DMS153 treated with DMSO at 0.1 percent for 48 hours (cell line): ENCODE measurements around the gene DENND6B.
"Not testable (repeated sequence)": the region's sequence is repeated elsewhere in the genome, so short reads cannot be mapped to it uniquely, and the experiment has no call there.

Experiments used
- DNase-seq: peaks from one replicate; lab custom pipeline; 2025; ENCODE audit not compliant: unreplicated experiment; lab: John Stamatoyannopoulos, UW

DENND6B gene

GRCh38 chr22:50326956-50327710, at the start of gene DENND6B:
Gene DENND6B, minus strand, starts transcription at chr22:50327012. Its CDS starts 24 bp downstream, at chr22:50326988.
- DNase-seq, result peak; percentile 82

GRCh38 chr22:50376085-50376651, 49.4 kb upstream of the DENND6B start:
- no peak for DNase-seq

GRCh38 chr22:50371101-50371648, 44.4 kb upstream of the DENND6B start:
- no peak for DNase-seq

- DNase-seq, result no peak
These were observed 41.1 kb upstream of the DENND6B start for GRCh38 chr22:50367778-50368500.

- not testable (repeated sequence) for DNase-seq
These were observed 37.0 kb upstream of the DENND6B start for GRCh38 chr22:50363803-50364194.

GRCh38 chr22:50363166-50363802, 36.5 kb upstream of the DENND6B start:
- DNase-seq, result no peak

GRCh38 chr22:50361688-50362087, 34.9 kb upstream of the DENND6B start:
- DNase-seq, result no peak

- DNase-seq, result no peak
These were observed 34.4 kb upstream of the DENND6B start for GRCh38 chr22:50361222-50361621.

- no peak for DNase-seq
These were observed 33.8 kb upstream of the DENND6B start for GRCh38 chr22:50360578-50360977.

GRCh38 chr22:50357756-50358155, 30.9 kb upstream of the DENND6B start:
- DNase-seq, result no peak

- no peak for DNase-seq
These were observed 30.4 kb upstream of the DENND6B start for GRCh38 chr22:50357222-50357621.

GRCh38 chr22:50356186-50356585, 29.4 kb upstream of the DENND6B start:
- DNase-seq, result no peak

- no peak for DNase-seq
These were observed 21.2 kb upstream of the DENND6B start for GRCh38 chr22:50348058-50348457.

GRCh38 chr22:50347157-50347556, 20.3 kb upstream of the DENND6B start:
- DNase-seq, result no peak

GRCh38 chr22:50346470-50346869, 19.7 kb upstream of the DENND6B start:
- DNase-seq, result no peak

GRCh38 chr22:50343541-50343935, 16.7 kb upstream of the DENND6B start:
- no peak for DNase-seq

- peak; percentile 51 for DNase-seq
These were observed 16.1 kb upstream of the DENND6B start, which contains the start of gene PPP6R2 for GRCh38 chr22:50342651-50343540. Gene PPP6R2, plus strand, starts transcription at chr22:50343327. Its CDS starts 50,582 bp downstream, at chr22:50393909.

- DNase-seq, result peak; percentile 88
These were observed 15.3 kb upstream of the DENND6B start for GRCh38 chr22:50341977-50342650.
